Ascending aorta (tissue), 2 donors: ENCODE data around the gene UAP1. TPM values are rescaled to one million over a fixed set of nuclear protein-coding genes. Genes with fewer than 3 reads are reported as not detected.

Source experiments
- DNase-seq, 2 donors: peaks; one replicate each; pipeline ENCODE4 v3.0.0-alpha.2; 2019; ENCODE audit warnings: low spot score in 2 of 2
- H3K27ac ChIP-seq, 2 donors: fragments of 200-600 bp; sonication (generic); one replicate each; pipeline ENCODE4 v1.5.1; 2016 to 2017; ENCODE audit warnings: mild to moderate bottlenecking in 1 of 2
- H3K27me3 ChIP-seq: fragments of 200-600 bp; sonication (generic); one replicate; pipeline ENCODE4 v1.5.1; 2017
- H3K36me3 ChIP-seq, 2 donors: fragments of 200-600 bp; sonication (generic); one replicate each; pipeline ENCODE4 v1.5.1; 2016
- H3K4me1 ChIP-seq, 2 donors: fragments of 200-600 bp; sonication (generic); one replicate each; pipeline ENCODE4 v1.5.1; 2016 to 2017; ENCODE audit warnings: mild to moderate bottlenecking in 1 of 2
- H3K4me3 ChIP-seq, 2 donors: fragments of 200-600 bp; sonication (generic); one replicate each; pipeline ENCODE4 v1.5.1; 2016 to 2017; ENCODE audit warnings: mild to moderate bottlenecking in 1 of 2
- H3K9me3 ChIP-seq, 2 donors: fragments of 200-600 bp; sonication (generic); one replicate each; pipeline ENCODE4 v1.5.1; 2016
- intact Hi-C: fragments of 100-400 bp; cut with DNase I; formaldehyde crosslinking; loops from one replicate; pipeline ENCODE4 v1.15.1; 2023
- total RNA-seq: library from RNA; depleted of rRNA; stranded (reverse); fragments of >200 nt; gene quantifications from one replicate; pipeline ENCODE4 v1.1.0, GENCODE V29; 2016
- TF ChIP-seq, protein P1 (sequence below), 3 experiments: fragments of 200-600 bp in 2 of 3; fragments of 450-650 bp in 1 of 3; sonication (generic) in 2 of 3; IDR thresholded peaks; one replicate each; pipeline ENCODE4 v1.5.1; 2016 to 2019; ENCODE audit warnings: antibody characterized with exemption in 3 of 3, mild to moderate bottlenecking in 1 of 3, moderate library complexity in 1 of 3

UAP1 gene
- total RNA-seq, 1 donor from 2014 or later = 32.7 TPM

- Histone ChIP-seq H3K36me3 (peaks cover 40 to 75% of the 10 kb centered on the region in 2 donors), H3K4me3 (no peak overlapping the region), H3K9me3 (no peaks in the 10 kb centered on the region), H3K27ac (no peak overlapping the region), H3K27me3 (no peaks in the 10 kb centered on the region), H3K4me1 (no peaks in the 10 kb centered on the region)
- DNase-seq = no peak
- TF ChIP-seq, protein P1, sequence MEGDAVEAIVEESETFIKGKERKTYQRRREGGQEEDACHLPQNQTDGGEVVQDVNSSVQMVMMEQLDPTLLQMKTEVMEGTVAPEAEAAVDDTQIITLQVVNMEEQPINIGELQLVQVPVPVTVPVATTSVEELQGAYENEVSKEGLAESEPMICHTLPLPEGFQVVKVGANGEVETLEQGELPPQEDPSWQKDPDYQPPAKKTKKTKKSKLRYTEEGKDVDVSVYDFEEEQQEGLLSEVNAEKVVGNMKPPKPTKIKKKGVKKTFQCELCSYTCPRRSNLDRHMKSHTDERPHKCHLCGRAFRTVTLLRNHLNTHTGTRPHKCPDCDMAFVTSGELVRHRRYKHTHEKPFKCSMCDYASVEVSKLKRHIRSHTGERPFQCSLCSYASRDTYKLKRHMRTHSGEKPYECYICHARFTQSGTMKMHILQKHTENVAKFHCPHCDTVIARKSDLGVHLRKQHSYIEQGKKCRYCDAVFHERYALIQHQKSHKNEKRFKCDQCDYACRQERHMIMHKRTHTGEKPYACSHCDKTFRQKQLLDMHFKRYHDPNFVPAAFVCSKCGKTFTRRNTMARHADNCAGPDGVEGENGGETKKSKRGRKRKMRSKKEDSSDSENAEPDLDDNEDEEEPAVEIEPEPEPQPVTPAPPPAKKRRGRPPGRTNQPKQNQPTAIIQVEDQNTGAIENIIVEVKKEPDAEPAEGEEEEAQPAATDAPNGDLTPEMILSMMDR (IDR thresholded peaks at IDR 0.05) = no peak
- intact Hi-C loops = no loop called here
These were observed 25.8 kb downstream of the UAP1 start for GRCh38 chr1:162587347-162587746.

DNA sequence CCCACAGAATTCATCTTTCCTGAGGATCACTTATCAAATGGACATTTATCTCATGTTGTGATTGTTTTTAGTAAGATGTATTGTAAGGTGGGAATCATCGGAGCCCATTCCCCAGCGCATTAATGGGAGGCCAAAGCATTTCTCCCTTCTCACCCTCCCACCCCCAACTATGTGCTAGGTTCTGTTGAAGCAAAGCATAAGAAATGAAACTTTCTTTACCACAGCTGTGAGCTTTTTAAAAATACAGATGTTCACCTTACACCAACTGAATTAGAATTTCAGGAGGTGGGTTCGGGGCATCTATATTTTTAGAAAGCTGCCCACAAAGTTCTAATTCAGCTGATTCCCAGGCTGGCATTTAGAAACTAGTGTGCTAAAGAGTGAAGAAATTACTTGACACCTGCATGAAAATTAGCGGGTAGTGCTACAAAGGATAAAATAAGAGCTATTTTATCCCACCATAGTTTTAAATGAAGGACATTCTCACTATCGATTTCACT, 26.3 kb downstream of the UAP1 start:
- H3K27me3 ChIP-seq = no peaks in the 10 kb centered on the region

DNA sequence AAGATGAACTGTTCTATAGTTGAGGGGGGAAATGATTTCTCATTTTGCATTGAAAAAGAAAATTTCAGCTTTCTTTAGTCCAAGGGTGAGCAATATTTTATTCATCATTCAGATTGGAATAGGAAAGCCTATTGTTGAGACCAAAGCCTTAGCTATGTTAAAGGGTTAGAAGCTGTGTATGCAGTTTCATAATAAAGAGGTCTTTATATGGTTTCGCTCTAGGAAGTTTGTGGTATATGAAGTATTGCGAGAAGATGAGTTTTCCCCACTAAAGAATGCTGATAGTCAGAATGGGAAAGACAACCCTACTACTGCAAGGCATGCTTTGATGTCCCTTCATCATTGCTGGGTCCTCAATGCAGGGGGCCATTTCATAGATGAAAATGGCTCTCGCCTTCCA, 28.6 kb downstream of the UAP1 start:
- intact Hi-C loops = no loop called here
- no peaks in the 10 kb centered on the region for H3K4me1 ChIP-seq
- no peak overlapping the region for H3K4me3 ChIP-seq
- TF ChIP-seq, protein P1 (IDR thresholded peaks at IDR 0.05) = no peak
- H3K27me3 ChIP-seq = no peaks in the 10 kb centered on the region
- peaks cover 27 to 77% of the 10 kb centered on the region in 2 donors for H3K36me3 ChIP-seq
- no peak overlapping the region for H3K27ac ChIP-seq
- no peak for DNase-seq
- H3K9me3 ChIP-seq = no peaks in the 10 kb centered on the region

More for the DNA sequence above, 26.3 kb downstream of the UAP1 start:
- no peak for DNase-seq
- Histone ChIP-seq H3K9me3 (no peaks in the 10 kb centered on the region), H3K4me3 (no peak overlapping the region), H3K4me1 (no peaks in the 10 kb centered on the region), H3K27ac (no peak overlapping the region), H3K36me3 (peaks cover 43 to 79% of the 10 kb centered on the region in 2 donors)
- TF ChIP-seq, protein P1 (IDR thresholded peaks at IDR 0.05) = no peak
- intact Hi-C loops = no loop called here

GRCh38 chr1:162590686-162591085, 29.2 kb downstream of the UAP1 start:
- intact Hi-C loops = no loop called here
- Histone ChIP-seq H3K27ac (no peak overlapping the region), H3K4me1 (no peaks in the 10 kb centered on the region), H3K4me3 (no peak overlapping the region), H3K27me3 (no peaks in the 10 kb centered on the region), H3K36me3 (peaks cover 28 to 79% of the 10 kb centered on the region in 2 donors), H3K9me3 (no peaks in the 10 kb centered on the region)
- TF ChIP-seq, protein P1 (IDR thresholded peaks at IDR 0.05) = no peak
- no peak for DNase-seq

GRCh38 chr1:162596514-162597170, 35.1 kb downstream of the UAP1 start:
- Histone ChIP-seq H3K4me3 (no peak overlapping the region), H3K4me1 (no peaks in the 10 kb centered on the region), H3K9me3 (no peaks in the 10 kb centered on the region), H3K27me3 (no peaks in the 10 kb centered on the region), H3K36me3 (peaks cover 34 to 82% of the 10 kb centered on the region in 2 donors), H3K27ac (no peak overlapping the region)
- intact Hi-C loops = no loop called here
- no peak for DNase-seq
- TF ChIP-seq, protein P1 (IDR thresholded peaks at IDR 0.05) = no peak
